Breast epithelium (tissue), 4 donors: Measurements from ENCODE around the gene TSHZ3. TPM values are rescaled to one million over a fixed set of nuclear protein-coding genes. Genes with fewer than 3 reads are reported as not detected.

Experiments
- DNase-seq, 2 donors: peaks; one replicate each; pipeline ENCODE4 v3.0.0-alpha.2; 2019; ENCODE audit warnings: low spot score in 2 of 2
- H3K27ac ChIP-seq, 2 donors: fragments of 200-600 bp; sonication (generic) in 1 of 2; one replicate each; pipeline ENCODE4 v1.5.1; 2016 to 2019; ENCODE audit warnings: mild to moderate bottlenecking in 1 of 2
- H3K27me3 ChIP-seq, 2 donors: fragments of 200-600 bp; sonication (generic) in 1 of 2; one replicate each; pipeline versions ENCODE4 v1.5.1 to v1.6.0; 2017 to 2019; ENCODE audit warnings: control low read depth in 1 of 2, mild to moderate bottlenecking in 1 of 2
- H3K36me3 ChIP-seq: fragments of 200-600 bp; one replicate; pipeline ENCODE4 v1.5.1; 2019
- H3K4me1 ChIP-seq, 2 donors: fragments of 200-600 bp; sonication (generic); one replicate each; pipeline ENCODE4 v1.5.1; 2016 to 2019; ENCODE audit warnings: control low read depth in 1 of 2
- H3K4me3 ChIP-seq, 3 donors: fragments of 200-600 bp; sonication (generic); 1 replicate in 2 of 3; 2 replicates in 1 of 3; pipeline ENCODE4 v1.5.1; 2016 to 2019; ENCODE audit warnings: mild to moderate bottlenecking in 3 of 3, moderate library complexity in 2 of 3
- H3K9me3 ChIP-seq, 2 donors: fragments of 200-600 bp; sonication (generic) in 1 of 2; one replicate each; pipeline ENCODE4 v1.5.1; 2016 to 2019; ENCODE audit warnings: control low read depth in 1 of 2
- CTCF ChIP-seq, 3 donors: fragments of 450-650 bp; IDR thresholded peaks; one replicate each; pipeline ENCODE4 v1.5.1; 2016 to 2017; ENCODE audit warnings: antibody characterized with exemption in 3 of 3, mild to moderate bottlenecking in 3 of 3, moderate library complexity in 3 of 3
- POLR2A ChIP-seq: fragments of 450-650 bp; IDR thresholded peaks from one replicate; pipeline ENCODE4 v1.6.1; 2016; ENCODE audit warnings: antibody characterized with exemption, mild to moderate bottlenecking, moderate library complexity
- POLR2AphosphoS5 ChIP-seq, 3 donors: sonication (generic); formaldehyde crosslinking; IDR thresholded peaks; one replicate each; pipeline ENCODE4 v1.6.1; 2017; ENCODE audit warnings: antibody characterized with exemption in 3 of 3
- intact Hi-C: fragments of 100-400 bp; cut with DNase I; formaldehyde crosslinking; loops from one replicate; pipeline ENCODE4 v1.15.1; 2023; ENCODE audit warnings: low total_unique reads
- total RNA-seq, 3 donors: library from RNA; depleted of rRNA; stranded (reverse); fragments of >200 nt; gene quantifications; one replicate each; pipeline ENCODE4 v1.1.0, GENCODE V29; 2016

TSHZ3 gene
- total RNA-seq, 3 donors from 2014 or later: 3.7 to 9.8 (median 8.3) TPM

- no peaks in the 10 kb centered on the region for H3K4me1 ChIP-seq
Measured at GRCh38 chr19:31278555-31279435, 70.4 kb downstream of the TSHZ3 start.

GRCh38 chr19:31277516-31277915, 71.7 kb downstream of the TSHZ3 start:
- Histone ChIP-seq H3K27me3 (no peaks in the 10 kb centered on the region), H3K4me1 (no peaks in the 10 kb centered on the region), H3K36me3 (no peaks in the 10 kb centered on the region), H3K4me3 (no peak overlapping the region), H3K27ac (no peak overlapping the region), H3K9me3 (no peaks in the 10 kb centered on the region)
- no peak for DNase-seq
- intact Hi-C loops: no loop called here
- TF ChIP-seq POLR2A (no peak), CTCF (IDR thresholded peaks at IDR 0.05) (no peak), POLR2AphosphoS5 (IDR thresholded peaks at IDR 0.05) (no peak)

More at GRCh38 chr19:31278555-31279435, 70.4 kb downstream of the TSHZ3 start:
- H3K9me3 ChIP-seq: no peaks in the 10 kb centered on the region
- H3K27me3 ChIP-seq: no peaks in the 10 kb centered on the region
- intact Hi-C loops: no loop called here
- no peak overlapping the region for H3K27ac ChIP-seq
- TF ChIP-seq POLR2A (no peak), POLR2AphosphoS5 (IDR thresholded peaks at IDR 0.05) (no peak), CTCF (IDR thresholded peaks at IDR 0.05) (no peak)
- H3K4me3 ChIP-seq: no peak overlapping the region
- DNase-seq: no peak
- no peaks in the 10 kb centered on the region for H3K36me3 ChIP-seq

- no peak for TF ChIP-seq CTCF (IDR thresholded peaks at IDR 0.05)
- intact Hi-C loops: no loop called here
- DNase-seq: no peak
- H3K4me1 ChIP-seq: no peaks in the 10 kb centered on the region
- H3K9me3 ChIP-seq: no peaks in the 10 kb centered on the region
- no peaks in the 10 kb centered on the region for H3K27me3 ChIP-seq
- H3K4me3 ChIP-seq: no peak overlapping the region
- H3K36me3 ChIP-seq: no peaks in the 10 kb centered on the region
- no peak overlapping the region for H3K27ac ChIP-seq
Measured at GRCh38 chr19:31276831-31277230, 72.4 kb downstream of the TSHZ3 start.

DNA sequence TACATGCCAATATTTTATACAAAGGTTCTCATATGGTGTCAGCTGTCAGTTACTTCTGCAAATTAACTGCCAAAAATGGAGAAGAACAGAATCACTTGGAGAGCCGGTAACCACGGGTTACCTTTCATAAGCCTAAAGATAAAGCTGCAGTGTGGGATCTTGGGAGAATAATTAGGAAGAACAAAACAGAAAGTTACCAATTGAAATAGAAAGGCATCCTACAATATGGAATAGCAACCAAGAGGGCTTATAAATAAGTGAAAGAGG, 74.2 kb downstream of the TSHZ3 start:
- no peak overlapping the region for H3K27ac ChIP-seq
- no peaks in the 10 kb centered on the region for H3K9me3 ChIP-seq
- H3K27me3 ChIP-seq: no peaks in the 10 kb centered on the region
- no peak overlapping the region for H3K4me3 ChIP-seq
- intact Hi-C loops: no loop called here
- H3K4me1 ChIP-seq: no peaks in the 10 kb centered on the region
- TF ChIP-seq POLR2AphosphoS5 (IDR thresholded peaks at IDR 0.05) (no peak), CTCF (IDR thresholded peaks at IDR 0.05) (no peak), POLR2A (no peak)
- DNase-seq: no peak
- H3K36me3 ChIP-seq: no peaks in the 10 kb centered on the region

DNA sequence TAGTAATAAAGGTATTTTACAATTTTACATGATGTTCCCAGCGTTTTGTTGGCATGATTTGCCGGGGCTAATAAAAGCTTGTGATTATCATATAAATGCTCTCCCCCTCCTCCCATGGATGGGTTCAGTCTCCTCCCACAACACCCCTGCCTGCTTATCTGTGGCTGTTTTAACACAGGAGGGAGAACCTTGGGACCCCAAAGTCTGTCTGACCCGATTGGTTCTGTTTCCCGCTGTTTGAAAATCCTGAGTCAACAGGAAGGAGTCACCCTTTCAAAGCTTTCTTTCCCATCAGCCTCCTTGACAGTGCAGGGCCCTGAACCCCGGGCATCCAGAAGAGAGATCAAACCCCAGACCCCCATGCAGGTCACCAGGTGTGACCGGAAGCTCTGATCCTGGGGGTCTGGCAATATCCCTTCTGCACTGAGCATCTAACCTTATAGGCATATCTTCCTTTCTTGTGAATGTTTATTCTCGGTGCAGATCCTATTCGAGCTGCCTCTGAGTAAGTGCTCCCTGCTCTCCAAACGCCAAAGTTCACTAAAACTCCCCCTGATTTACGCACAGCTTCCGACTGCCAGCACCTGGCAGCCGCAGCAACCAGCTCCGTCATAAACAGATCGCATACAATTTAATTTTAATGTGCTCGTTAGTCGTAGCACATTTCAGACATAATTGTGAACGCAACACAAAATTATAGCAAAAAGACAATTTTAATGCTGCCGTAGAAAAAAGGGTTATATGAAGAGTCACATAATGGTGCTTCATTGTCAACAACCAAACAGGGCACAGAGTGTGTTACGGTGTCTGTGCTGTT, 74.8 kb downstream of the TSHZ3 start:
- H3K4me3 ChIP-seq: no peak overlapping the region
- H3K9me3 ChIP-seq: no peaks in the 10 kb centered on the region
- no peak overlapping the region for H3K27ac ChIP-seq
- no peaks in the 10 kb centered on the region for H3K27me3 ChIP-seq
- TF ChIP-seq POLR2A: no peak
- TF ChIP-seq POLR2AphosphoS5 (IDR thresholded peaks at IDR 0.05): no peak
- no peak for TF ChIP-seq CTCF (IDR thresholded peaks at IDR 0.05)
- intact Hi-C loops: no loop called here
- H3K4me1 ChIP-seq: no peaks in the 10 kb centered on the region
- H3K36me3 ChIP-seq: no peaks in the 10 kb centered on the region
- no peak for DNase-seq
